Coronary artery (tissue), 2 donors: ENCODE measurements around the gene PRM3.

Experiments used
- DNase-seq: peaks from one replicate; pipeline ENCODE4 v3.0.0-alpha.2; 2017; ENCODE audit warnings: low spot score
- H3K27ac ChIP-seq, 2 donors: fragments of 200-600 bp; sonication (generic); one replicate each; pipeline ENCODE4 v1.5.1; 2016 to 2019
- H3K4me3 ChIP-seq: fragments of 200-600 bp; sonication (generic); 2 replicates; pipeline ENCODE4 v1.5.1; 2016; ENCODE audit warnings: mild to moderate bottlenecking, moderate library complexity
- CTCF ChIP-seq: fragments of 200-600 bp; sonication (generic); IDR thresholded peaks from one replicate; pipeline ENCODE4 v1.5.1; 2019; ENCODE audit warnings: antibody characterized with exemption

PRM3 gene

GRCh38 chr16:11251525-11252481 lies 21.6 kb downstream of the PRM3 start:
- H3K27ac ChIP-seq = no peak overlapping the region
- no peak for TF ChIP-seq CTCF
- no peak for DNase-seq
- H3K4me3 ChIP-seq = no peak overlapping the region

- Histone ChIP-seq H3K27ac (no peak overlapping the region), H3K4me3 (no peak overlapping the region)
- TF ChIP-seq CTCF = no peak
- DNase-seq = no peak
Observed at GRCh38 chr16:11250786-11251524, 22.5 kb downstream of the PRM3 start.

- H3K4me3 ChIP-seq = no peak overlapping the region
- TF ChIP-seq CTCF = no peak
- DNase-seq = no peak
- no peak overlapping the region for H3K27ac ChIP-seq
Observed at GRCh38 chr16:11250091-11250785, 23.2 kb downstream of the PRM3 start.

- DNase-seq = no peak
Observed at GRCh38 chr16:11249233-11250061, 24.0 kb downstream of the PRM3 start.

GRCh38 chr16:11248133-11248532 lies 25.3 kb downstream of the PRM3 start:
- no peak overlapping the region for H3K27ac ChIP-seq

More at GRCh38 chr16:11249233-11250061, 24.0 kb downstream of the PRM3 start:
- no peak for TF ChIP-seq CTCF
- no peak overlapping the region for H3K27ac ChIP-seq
- H3K4me3 ChIP-seq = no peak overlapping the region

More at GRCh38 chr16:11248133-11248532, 25.3 kb downstream of the PRM3 start:
- H3K4me3 ChIP-seq = no peak overlapping the region
- DNase-seq = no peak
- no peak for TF ChIP-seq CTCF
